Lung (tissue), 12 donors: Measurements from ENCODE around the gene TMEM167B. TPM values are rescaled to one million over a fixed set of nuclear protein-coding genes. Genes with fewer than 3 reads are reported as not detected.

Source experiments
- ATAC-seq: fragments of 200-7000 bp; cut with Tn5 transposase; one replicate; pipeline ENCODE4 v1.9.1; 2020; ENCODE audit warnings: moderate number of reproducible peaks; ENCODE audit not compliant: insufficient read depth, low FRiP score
- DNase-seq, 3 donors: peaks; one replicate each; pipeline ENCODE4 v3.0.0-alpha.2; 2013 to 2017
- H3K27ac ChIP-seq, 2 donors: one replicate each; pipeline ENCODE4 v1.5.1; 2013; ENCODE audit warnings: mild to moderate bottlenecking in 2 of 2, moderate library complexity in 2 of 2, control low read depth in 1 of 2, inconsistent platforms in 1 of 2, low read depth in 1 of 2, low read length in 1 of 2
- H3K27me3 ChIP-seq, 3 donors: one replicate each; pipeline ENCODE4 v1.5.1; 2013; ENCODE audit warnings: low read length in 2 of 3; ENCODE audit not compliant: control insufficient read depth in 3 of 3, insufficient read depth in 3 of 3
- H3K36me3 ChIP-seq, 4 donors: one replicate each; pipeline ENCODE4 v1.5.1; 2013; ENCODE audit warnings: low read length in 4 of 4, mild to moderate bottlenecking in 1 of 4, moderate library complexity in 1 of 4; ENCODE audit not compliant: control insufficient read depth in 4 of 4, insufficient read depth in 4 of 4
- H3K4me1 ChIP-seq, 5 donors: one replicate each; pipeline ENCODE4 v1.5.1; 2013; ENCODE audit warnings: low read length in 5 of 5, mild to moderate bottlenecking in 2 of 5, moderate library complexity in 1 of 5; ENCODE audit not compliant: control insufficient read depth in 5 of 5, insufficient read depth in 5 of 5
- H3K4me3 ChIP-seq: one replicate; pipeline ENCODE4 v1.5.1; 2013; ENCODE audit warnings: mild to moderate bottlenecking, control low read depth, moderate library complexity
- H3K9ac ChIP-seq, 2 donors: one replicate each; pipeline ENCODE4 v1.5.1; 2013; ENCODE audit warnings: low read length in 2 of 2, control low read depth in 1 of 2; ENCODE audit not compliant: insufficient read depth in 1 of 2
- H3K9me3 ChIP-seq, 4 donors: one replicate each; pipeline ENCODE4 v1.5.1; 2013; ENCODE audit warnings: low read length in 3 of 4, mild to moderate bottlenecking in 1 of 4, moderate library complexity in 1 of 4; ENCODE audit not compliant: control insufficient read depth in 4 of 4, insufficient read depth in 3 of 4
- WGBS, 2 donors: extraction: QIAGEN DNeasy Blood & Tissue Kit; methylation state at CpG; one replicate each; pipeline ENCODE4 v1.1.7; 2013; 5-methylcytosine and 5-hydroxymethylcytosine counted together
- polyA plus RNA-seq, 2 donors: library from polyadenylated mRNA; stranded (reverse); fragments of 200-250 nt; gene quantifications; one replicate each; pipeline ENCODE4 v1.2.1, GENCODE V29; 2013
- total RNA-seq, 2 donors: library from RNA; depleted of rRNA in 1 of 2; stranded (reverse); fragments of >200 nt in 1 of 2; gene quantifications; one replicate each; pipeline ENCODE4 v1.2.1, GENCODE V29; 2014 to 2021
- TF ChIP-seq, protein P1 (sequence below): IDR thresholded peaks from 2 replicates; pipeline ENCODE4 v1.5.1; 2012; ENCODE audit warnings: mild to moderate bottlenecking; ENCODE audit errors: control extremely low read depth, extremely low read depth
- donor health status: control.
- donor health status: control.
- donor health status: Bipolar disorder and iron deficiency.
- donor health status: healthy.
- donor health status: DM: yes; HTN: yes; CAD: no.

TMEM167B gene
- total and polyA plus RNA-seq, 4 donors, result 22.5 to 44.6 (median 35.6) TPM

DNA sequence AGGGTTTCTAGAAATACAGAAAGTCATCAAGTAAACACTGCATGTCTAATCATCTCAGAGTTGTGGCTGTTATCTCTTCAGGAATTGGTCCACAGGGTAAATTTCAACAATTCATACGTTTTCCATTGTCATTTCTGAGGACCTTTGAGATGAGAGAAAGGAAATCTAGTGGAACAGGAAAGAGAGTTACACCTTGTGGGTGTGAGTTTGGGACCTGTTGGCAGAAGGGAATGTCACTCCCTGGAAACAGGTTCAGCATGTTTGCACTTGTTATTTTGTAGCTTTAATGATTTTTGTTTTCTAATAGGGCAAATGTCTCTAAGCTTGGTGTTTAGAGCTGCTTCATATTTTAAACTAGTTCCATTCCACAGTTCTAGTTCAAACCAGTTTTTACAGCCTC is 5.6 kb downstream of the TMEM167B start:
- Histone ChIP-seq H3K36me3 (peaks cover 5 to 13% (median 10%) of the 10 kb centered on the region in 4 donors), H3K9ac (no peak overlapping the region), H3K4me1 (peaks cover 4 to 16% (median 9%) of the 10 kb centered on the region in 5 donors), H3K27ac (peak overlapping the region in 1 of 2 donors; percentile 40), H3K9me3 (no peaks in the 10 kb centered on the region), H3K4me3 (no peak overlapping the region), H3K27me3 (no peaks in the 10 kb centered on the region)
- WGBS, 2 donors, result 43 to 69% methylated on average over 1 of the region's 1 CpG
- TF ChIP-seq, protein P1, sequence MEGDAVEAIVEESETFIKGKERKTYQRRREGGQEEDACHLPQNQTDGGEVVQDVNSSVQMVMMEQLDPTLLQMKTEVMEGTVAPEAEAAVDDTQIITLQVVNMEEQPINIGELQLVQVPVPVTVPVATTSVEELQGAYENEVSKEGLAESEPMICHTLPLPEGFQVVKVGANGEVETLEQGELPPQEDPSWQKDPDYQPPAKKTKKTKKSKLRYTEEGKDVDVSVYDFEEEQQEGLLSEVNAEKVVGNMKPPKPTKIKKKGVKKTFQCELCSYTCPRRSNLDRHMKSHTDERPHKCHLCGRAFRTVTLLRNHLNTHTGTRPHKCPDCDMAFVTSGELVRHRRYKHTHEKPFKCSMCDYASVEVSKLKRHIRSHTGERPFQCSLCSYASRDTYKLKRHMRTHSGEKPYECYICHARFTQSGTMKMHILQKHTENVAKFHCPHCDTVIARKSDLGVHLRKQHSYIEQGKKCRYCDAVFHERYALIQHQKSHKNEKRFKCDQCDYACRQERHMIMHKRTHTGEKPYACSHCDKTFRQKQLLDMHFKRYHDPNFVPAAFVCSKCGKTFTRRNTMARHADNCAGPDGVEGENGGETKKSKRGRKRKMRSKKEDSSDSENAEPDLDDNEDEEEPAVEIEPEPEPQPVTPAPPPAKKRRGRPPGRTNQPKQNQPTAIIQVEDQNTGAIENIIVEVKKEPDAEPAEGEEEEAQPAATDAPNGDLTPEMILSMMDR, result no peak
- peak in 1 of 3 donors; percentile 32 for DNase-seq
- ATAC-seq, result no peak

DNA sequence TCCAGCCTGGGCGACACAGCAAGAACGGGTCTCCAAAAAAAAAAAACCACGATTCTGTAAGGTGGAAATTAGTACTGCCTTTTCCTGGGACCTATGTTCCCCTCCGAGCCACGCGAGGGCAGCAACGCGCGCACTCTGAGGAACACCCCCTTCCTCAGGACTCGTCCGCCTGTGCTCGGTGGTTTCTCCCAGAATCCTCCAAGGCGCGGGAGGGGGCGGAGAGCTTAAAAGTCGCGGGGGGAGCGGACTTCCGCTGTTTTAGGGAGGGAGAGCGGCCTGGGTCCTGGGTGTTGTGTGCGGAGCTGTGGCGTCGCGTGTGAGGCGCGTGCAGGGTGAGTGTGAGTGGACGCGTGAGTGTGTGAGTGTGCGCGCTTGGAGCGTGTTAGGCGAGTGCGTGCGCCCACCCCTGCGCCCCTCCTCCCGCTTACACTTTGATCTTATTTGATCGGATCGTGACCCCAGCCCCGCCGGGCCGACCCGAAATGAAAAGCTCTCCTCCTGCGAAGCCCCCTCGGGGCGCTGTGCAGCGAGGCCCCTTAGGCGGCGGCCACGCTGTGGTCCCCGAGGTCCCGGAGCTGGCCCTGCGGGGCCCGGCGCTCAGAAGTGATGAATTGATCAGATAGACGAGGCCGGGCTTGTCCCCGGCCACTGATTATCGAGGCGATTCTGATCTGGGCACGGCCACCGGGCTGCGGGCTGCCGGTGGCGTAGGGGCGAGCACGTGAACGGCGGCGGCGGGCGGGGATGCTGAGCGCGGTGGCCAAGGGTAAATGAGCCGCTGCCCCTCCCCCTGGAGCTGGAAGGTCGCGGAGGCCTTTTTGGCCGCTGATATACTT is 9.6 kb downstream of the TMEM167B start:
- H3K27me3 ChIP-seq, result no peaks in the 10 kb centered on the region
- peak overlapping the region; percentile 98 for H3K27ac ChIP-seq
- peak; percentile 97 for ATAC-seq
- no peaks in the 10 kb centered on the region for H3K9me3 ChIP-seq
- H3K4me1 ChIP-seq, result no peaks in the 10 kb centered on the region
- peak; percentile 98 to 99 (median 99) for DNase-seq
- H3K36me3 ChIP-seq, result peaks cover 0 to 4% (median 1%) of the 10 kb centered on the region in 4 donors
- TF ChIP-seq, protein P1, result peak; percentile 75
- peak overlapping the region; percentile 76 to 88 for H3K9ac ChIP-seq
- peak overlapping the region; percentile 98 for H3K4me3 ChIP-seq
- WGBS, 2 donors, result 0 to 1% methylated on average over 77 of the region's 77 CpGs

DNA sequence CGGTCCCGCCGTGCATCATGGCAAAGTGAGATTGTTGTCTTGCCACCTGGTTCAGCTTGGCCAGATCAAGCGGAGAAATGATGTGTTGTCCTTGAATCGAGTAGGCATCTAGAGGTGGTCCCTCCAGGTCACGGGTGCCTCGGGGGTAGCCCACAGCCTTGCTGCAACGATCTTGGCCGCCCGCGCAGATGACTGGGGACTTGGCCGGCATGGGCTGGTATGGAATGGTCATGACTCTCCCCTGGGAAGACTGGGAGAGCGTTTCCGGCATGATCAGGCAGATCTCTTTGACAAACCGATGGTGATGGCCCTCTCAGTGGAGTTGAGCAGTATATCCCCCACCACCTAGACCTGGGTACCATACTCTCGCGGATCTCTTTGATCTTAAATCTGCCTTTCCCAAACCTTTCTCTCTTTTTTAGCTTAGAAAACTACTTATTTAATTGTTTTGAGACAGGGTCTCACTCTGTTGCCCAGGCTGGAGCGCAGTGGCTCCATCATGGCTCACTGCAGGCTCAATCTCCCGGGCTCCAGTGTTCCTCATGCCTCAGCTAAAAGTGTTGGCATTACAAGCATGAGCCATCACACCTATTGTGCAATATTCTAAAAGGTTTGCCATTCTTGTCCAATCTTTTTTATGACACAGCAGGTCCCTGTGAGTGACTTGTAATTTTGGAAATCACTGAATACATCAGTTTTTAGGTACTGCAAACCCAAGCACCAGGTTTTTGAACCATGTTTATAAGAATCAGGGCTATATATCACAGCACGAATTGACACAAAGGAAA is 14.0 kb downstream of the TMEM167B start:
- Histone ChIP-seq H3K4me3 (no peak overlapping the region), H3K9ac (no peak overlapping the region), H3K27ac (no peak overlapping the region), H3K27me3 (no peaks in the 10 kb centered on the region), H3K9me3 (no peaks in the 10 kb centered on the region), H3K4me1 (no peaks in the 10 kb centered on the region), H3K36me3 (peaks cover 0 to 4% (median 0%) of the 10 kb centered on the region in 4 donors)
- no peak for DNase-seq
- WGBS, 2 donors, result 91 to 93% methylated on average over 20 of the region's 20 CpGs
- TF ChIP-seq, protein P1, result no peak
- ATAC-seq, result no peak
